Hepatocyte (in vitro differentiated cells): Measurements from ENCODE around the gene UTS2.

Source experiments
- CTCF ChIP-seq: fragments of 200-600 bp; sonication (generic); IDR thresholded peaks from 2 replicates; pipeline ENCODE4 v1.5.1; 2016; ENCODE audit warnings: antibody characterized with exemption, mild to moderate bottlenecking; ENCODE audit not compliant: poor library complexity
- EZH2 ChIP-seq: fragments of 200-600 bp; sonication (generic); IDR thresholded peaks from 2 replicates; pipeline ENCODE4 v1.6.1; 2016; ENCODE audit warnings: antibody characterized with exemption, mild to moderate bottlenecking, borderline replicate concordance
- EZH2phosphoT487 ChIP-seq: fragments of 200-600 bp; sonication (generic); IDR thresholded peaks from one replicate; pipeline ENCODE4 v1.6.1; 2018; ENCODE audit warnings: antibody characterized with exemption, mild to moderate bottlenecking, low read depth, moderate library complexity; ENCODE audit not compliant: unreplicated experiment, severe bottlenecking

- TF ChIP-seq CTCF (no peak), EZH2phosphoT487 (no peak), EZH2 (no peak)
Observed at GRCh38 chr1:7821282-7821681, 31.6 kb downstream of the UTS2 start.
